TTC549 (cell line): ENCODE measurements around the gene WDFY3.

Experiments
- FAIRE-seq: peaks from 2 replicates; lab custom pipeline; 2012; peaks lifted over from hg19 to GRCh38; lab: Jason Lieb, UNC

WDFY3 gene

GRCh38 chr4:84966382-84967242 lies at the start of gene WDFY3:
TSS of gene WDFY3 (minus strand) at chr4:84966690. CDS start at chr4:84860591, 106,099 bp downstream.
- FAIRE-seq: peak; percentile 23

- FAIRE-seq: no peak
Observed at GRCh38 chr4:85005865-85006377, 39.4 kb upstream of the WDFY3 start.

GRCh38 chr4:85000343-85000742 lies 33.9 kb upstream of the WDFY3 start:
- no peak for FAIRE-seq

- no peak for FAIRE-seq
Observed at GRCh38 chr4:84995386-84995785, 28.9 kb upstream of the WDFY3 start.

GRCh38 chr4:84994280-84994679 lies 27.8 kb upstream of the WDFY3 start:
- FAIRE-seq: no peak

GRCh38 chr4:84985952-84986351 lies 19.5 kb upstream of the WDFY3 start:
- FAIRE-seq: no peak

- FAIRE-seq: no peak
Observed at GRCh38 chr4:84977396-84977795, 10.9 kb upstream of the WDFY3 start.

- FAIRE-seq: no peak
Observed at GRCh38 chr4:84973856-84974255, 7.4 kb upstream of the WDFY3 start.

- FAIRE-seq: peak; percentile 93
Observed at GRCh38 chr4:84971319-84971932, 4.9 kb upstream of the WDFY3 start.

GRCh38 chr4:84968925-84969324 lies 2.4 kb upstream of the WDFY3 start:
- no peak for FAIRE-seq

- no peak for FAIRE-seq
Observed at GRCh38 chr4:84967243-84967690, 777 bp upstream of the WDFY3 start.

- no peak for FAIRE-seq
Observed at GRCh38 chr4:84965553-84966381, 723 bp downstream of the WDFY3 start.

GRCh38 chr4:84964995-84965552 lies 1.4 kb downstream of the WDFY3 start:
- FAIRE-seq: no peak

- no peak for FAIRE-seq
Observed at GRCh38 chr4:84962102-84962501, 4.4 kb downstream of the WDFY3 start.

GRCh38 chr4:84958434-84958833 lies 8.1 kb downstream of the WDFY3 start:
- no peak for FAIRE-seq

- no peak for FAIRE-seq
Observed at GRCh38 chr4:84957514-84958420, 8.7 kb downstream of the WDFY3 start.

- FAIRE-seq: no peak
Observed at GRCh38 chr4:84956014-84956413, 10.5 kb downstream of the WDFY3 start.

GRCh38 chr4:84954982-84955567 lies 11.4 kb downstream of the WDFY3 start:
- FAIRE-seq: no peak

GRCh38 chr4:84952776-84953175 lies 13.7 kb downstream of the WDFY3 start:
- no peak for FAIRE-seq

GRCh38 chr4:84952004-84952403 lies 14.5 kb downstream of the WDFY3 start:
- FAIRE-seq: no peak

- no peak for FAIRE-seq
Observed at GRCh38 chr4:84948056-84948455, 18.4 kb downstream of the WDFY3 start.
